Measurements from ENCODE around the gene FARP2. TPM values are rescaled to one million over a fixed set of nuclear protein-coding genes. Genes with fewer than 3 reads are reported as not detected.
A peak's percentile ranks its signal among the peaks of the same experiment; 100 is the strongest.

FARP2 gene
- total RNA-seq, 1 donor from 2014 or later = 63.6 TPM

GRCh38 chr2:241498115-241499070 lies 142.3 kb downstream of the FARP2 start:
- DNase-seq (ENCODE audit: low spot score, unreplicated experiment) = no peak
- H3K4me3 Mint-ChIP-seq (ENCODE audit: low read depth) = no peak overlapping the region
- H3K27me3 Mint-ChIP-seq = no peaks in the 10 kb centered on the region
- no peaks in the 10 kb centered on the region for H3K9me3 Mint-ChIP-seq (ENCODE audit: low read depth)
- no peaks in the 10 kb centered on the region for H3K4me1 Mint-ChIP-seq (ENCODE audit: low read depth)
- no peak for TF ChIP-seq CTCF (IDR thresholded peaks at IDR 0.05; ENCODE audit: unreplicated experiment)
- H3K27ac Mint-ChIP-seq = peak overlapping the region; percentile 77
- H3K36me3 Mint-ChIP-seq (ENCODE audit: insufficient read depth) = peaks cover 3% of the 10 kb centered on the region

GRCh38 chr2:241499146-241499965 lies 143.3 kb downstream of the FARP2 start:
- no peaks in the 10 kb centered on the region for H3K4me1 Mint-ChIP-seq (ENCODE audit: low read depth)
- H3K27ac Mint-ChIP-seq = no peak overlapping the region
- H3K9me3 Mint-ChIP-seq (ENCODE audit: low read depth) = no peaks in the 10 kb centered on the region
- no peak overlapping the region for H3K4me3 Mint-ChIP-seq (ENCODE audit: low read depth)
- no peak for DNase-seq (ENCODE audit: low spot score, unreplicated experiment)
- peaks cover 3% of the 10 kb centered on the region for H3K36me3 Mint-ChIP-seq (ENCODE audit: insufficient read depth)
- no peak for TF ChIP-seq CTCF (IDR thresholded peaks at IDR 0.05; ENCODE audit: unreplicated experiment)
- H3K27me3 Mint-ChIP-seq = no peaks in the 10 kb centered on the region

- no peak overlapping the region for H3K4me3 Mint-ChIP-seq (ENCODE audit: low read depth)
Measured at GRCh38 chr2:241500016-241500415, 143.9 kb downstream of the FARP2 start.

GRCh38 chr2:241500431-241500975 lies 144.4 kb downstream of the FARP2 start:
- peaks cover 3% of the 10 kb centered on the region for H3K36me3 Mint-ChIP-seq (ENCODE audit: insufficient read depth)
- H3K27ac Mint-ChIP-seq = no peak overlapping the region
- no peak for DNase-seq (ENCODE audit: low spot score, unreplicated experiment)
- H3K4me3 Mint-ChIP-seq (ENCODE audit: low read depth) = no peak overlapping the region
- H3K27me3 Mint-ChIP-seq = no peaks in the 10 kb centered on the region
- H3K4me1 Mint-ChIP-seq (ENCODE audit: low read depth) = no peaks in the 10 kb centered on the region
- no peaks in the 10 kb centered on the region for H3K9me3 Mint-ChIP-seq (ENCODE audit: low read depth)
- no peak for TF ChIP-seq CTCF (IDR thresholded peaks at IDR 0.05; ENCODE audit: unreplicated experiment)

More at GRCh38 chr2:241500016-241500415, 143.9 kb downstream of the FARP2 start:
- DNase-seq (ENCODE audit: low spot score, unreplicated experiment) = no peak
- Mint-ChIP-seq H3K27me3 (no peaks in the 10 kb centered on the region), H3K36me3 (ENCODE audit: insufficient read depth) (peaks cover 3% of the 10 kb centered on the region), H3K27ac (no peak overlapping the region), H3K4me1 (ENCODE audit: low read depth) (no peaks in the 10 kb centered on the region), H3K9me3 (ENCODE audit: low read depth) (no peaks in the 10 kb centered on the region)
- TF ChIP-seq CTCF (IDR thresholded peaks at IDR 0.05; ENCODE audit: unreplicated experiment) = no peak

- peaks cover 3% of the 10 kb centered on the region for H3K36me3 Mint-ChIP-seq (ENCODE audit: insufficient read depth)
- no peak overlapping the region for H3K27ac Mint-ChIP-seq
- TF ChIP-seq CTCF (IDR thresholded peaks at IDR 0.05; ENCODE audit: unreplicated experiment) = no peak
Measured at GRCh38 chr2:241501099-241501541, 145.0 kb downstream of the FARP2 start.

More at GRCh38 chr2:241501099-241501541, 145.0 kb downstream of the FARP2 start:
- no peak for DNase-seq (ENCODE audit: low spot score, unreplicated experiment)
- H3K27me3 Mint-ChIP-seq = no peaks in the 10 kb centered on the region
- H3K4me1 Mint-ChIP-seq (ENCODE audit: low read depth) = no peaks in the 10 kb centered on the region
- H3K9me3 Mint-ChIP-seq (ENCODE audit: low read depth) = no peaks in the 10 kb centered on the region
- H3K4me3 Mint-ChIP-seq (ENCODE audit: low read depth) = no peak overlapping the region
